B cell (primary cell): ENCODE results near the gene AP3S1.

Source experiments
- EZH2 ChIP-seq: IDR thresholded peaks from 2 replicates; pipeline ENCODE4 v1.6.1; 2012; ENCODE audit warnings: borderline replicate concordance, low read depth, mild to moderate bottlenecking, moderate library complexity, low read length; ENCODE audit not compliant: insufficient read depth, poor library complexity, severe bottlenecking
- TF ChIP-seq, protein P1 (sequence below): fragments of 200-600 bp; IDR thresholded peaks from one replicate; pipeline ENCODE4 v1.8.0; 2022; ENCODE audit warnings: antibody characterized with exemption, mild to moderate bottlenecking

DNA sequence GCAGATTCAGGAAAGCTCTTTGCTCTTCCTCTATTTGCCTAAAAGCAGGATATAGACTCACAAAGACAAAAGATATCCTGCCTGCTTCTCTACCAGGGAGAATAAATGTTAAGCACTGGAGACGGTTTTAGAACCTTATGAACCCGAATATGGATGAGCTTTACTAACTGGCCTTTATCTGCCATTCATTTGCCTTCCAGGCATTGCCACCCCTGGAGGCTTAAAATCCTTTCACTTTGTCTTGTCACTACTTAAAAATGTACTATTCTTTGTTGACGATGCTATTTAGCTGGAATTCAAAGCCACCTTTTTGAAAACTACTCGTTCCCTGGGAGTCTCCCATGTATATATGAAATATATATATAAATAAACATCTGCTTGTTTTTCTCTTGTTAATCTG, 97.3 kb downstream of the AP3S1 start:
- TF ChIP-seq, protein P1, sequence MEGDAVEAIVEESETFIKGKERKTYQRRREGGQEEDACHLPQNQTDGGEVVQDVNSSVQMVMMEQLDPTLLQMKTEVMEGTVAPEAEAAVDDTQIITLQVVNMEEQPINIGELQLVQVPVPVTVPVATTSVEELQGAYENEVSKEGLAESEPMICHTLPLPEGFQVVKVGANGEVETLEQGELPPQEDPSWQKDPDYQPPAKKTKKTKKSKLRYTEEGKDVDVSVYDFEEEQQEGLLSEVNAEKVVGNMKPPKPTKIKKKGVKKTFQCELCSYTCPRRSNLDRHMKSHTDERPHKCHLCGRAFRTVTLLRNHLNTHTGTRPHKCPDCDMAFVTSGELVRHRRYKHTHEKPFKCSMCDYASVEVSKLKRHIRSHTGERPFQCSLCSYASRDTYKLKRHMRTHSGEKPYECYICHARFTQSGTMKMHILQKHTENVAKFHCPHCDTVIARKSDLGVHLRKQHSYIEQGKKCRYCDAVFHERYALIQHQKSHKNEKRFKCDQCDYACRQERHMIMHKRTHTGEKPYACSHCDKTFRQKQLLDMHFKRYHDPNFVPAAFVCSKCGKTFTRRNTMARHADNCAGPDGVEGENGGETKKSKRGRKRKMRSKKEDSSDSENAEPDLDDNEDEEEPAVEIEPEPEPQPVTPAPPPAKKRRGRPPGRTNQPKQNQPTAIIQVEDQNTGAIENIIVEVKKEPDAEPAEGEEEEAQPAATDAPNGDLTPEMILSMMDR = no peak
- TF ChIP-seq EZH2 = no peak
